ENCODE measurements around the gene HNRNPF. TPM values are rescaled to one million over a fixed set of nuclear protein-coding genes. Genes with fewer than 3 reads are reported as not detected.

HNRNPF gene
- total RNA-seq, 1 donor from 2014 or later, result 211 TPM

- Mint-ChIP-seq H3K27me3 (no peaks in the 10 kb centered on the region), H3K27ac (peak overlapping the region; percentile 87), H3K4me1 (ENCODE audit: low read depth) (peaks cover 41% of the 10 kb centered on the region), H3K36me3 (ENCODE audit: insufficient read depth) (peaks cover 6% of the 10 kb centered on the region), H3K4me3 (ENCODE audit: low read depth) (no peak overlapping the region), H3K9me3 (ENCODE audit: low read depth) (no peaks in the 10 kb centered on the region)
- TF ChIP-seq CTCF (IDR thresholded peaks at IDR 0.05; ENCODE audit: unreplicated experiment), result no peak
- DNase-seq (ENCODE audit: low spot score, unreplicated experiment), result no peak
These were observed 9.4 kb downstream of the HNRNPF start for GRCh38 chr10:43399320-43400310.

- no peak for TF ChIP-seq CTCF (IDR thresholded peaks at IDR 0.05; ENCODE audit: unreplicated experiment)
- peaks cover 7% of the 10 kb centered on the region for H3K36me3 Mint-ChIP-seq (ENCODE audit: insufficient read depth)
- H3K4me3 Mint-ChIP-seq (ENCODE audit: low read depth), result no peak overlapping the region
- peaks cover 41% of the 10 kb centered on the region for H3K4me1 Mint-ChIP-seq (ENCODE audit: low read depth)
- no peaks in the 10 kb centered on the region for H3K27me3 Mint-ChIP-seq
- peak overlapping the region; percentile 87 for H3K27ac Mint-ChIP-seq
- H3K9me3 Mint-ChIP-seq (ENCODE audit: low read depth), result no peaks in the 10 kb centered on the region
- no peak for DNase-seq (ENCODE audit: low spot score, unreplicated experiment)
These were observed 10.1 kb downstream of the HNRNPF start for GRCh38 chr10:43398939-43399319.

GRCh38 chr10:43396928-43397624 is 11.9 kb downstream of the HNRNPF start:
- H3K9me3 Mint-ChIP-seq (ENCODE audit: low read depth), result no peaks in the 10 kb centered on the region
- no peaks in the 10 kb centered on the region for H3K27me3 Mint-ChIP-seq
- H3K36me3 Mint-ChIP-seq (ENCODE audit: insufficient read depth), result peaks cover 17% of the 10 kb centered on the region
- DNase-seq (ENCODE audit: low spot score, unreplicated experiment), result peak; percentile 75
- TF ChIP-seq CTCF (IDR thresholded peaks at IDR 0.05; ENCODE audit: unreplicated experiment), result no peak
- H3K27ac Mint-ChIP-seq, result peak overlapping the region; percentile 99
- peak overlapping the region; percentile 93 for H3K4me3 Mint-ChIP-seq (ENCODE audit: low read depth)
- peaks cover 44% of the 10 kb centered on the region for H3K4me1 Mint-ChIP-seq (ENCODE audit: low read depth)

- H3K4me1 Mint-ChIP-seq (ENCODE audit: low read depth), result peaks cover 42% of the 10 kb centered on the region
- H3K36me3 Mint-ChIP-seq (ENCODE audit: insufficient read depth), result peaks cover 23% of the 10 kb centered on the region
- H3K27ac Mint-ChIP-seq, result peak overlapping the region; percentile 100
- peak overlapping the region; percentile 94 for H3K4me3 Mint-ChIP-seq (ENCODE audit: low read depth)
- H3K9me3 Mint-ChIP-seq (ENCODE audit: low read depth), result no peaks in the 10 kb centered on the region
- TF ChIP-seq CTCF (IDR thresholded peaks at IDR 0.05; ENCODE audit: unreplicated experiment), result no peak
- no peaks in the 10 kb centered on the region for H3K27me3 Mint-ChIP-seq
- DNase-seq (ENCODE audit: low spot score, unreplicated experiment), result peak; percentile 64
These were observed 12.7 kb downstream of the HNRNPF start for GRCh38 chr10:43396061-43396927.
